RPMI7951 (cell line): ENCODE measurements around the gene BRK1. TPM values are rescaled to one million over a fixed set of nuclear protein-coding genes. Genes with fewer than 3 reads are reported as not detected.

Source experiments
- total RNA-seq: library from RNA; depleted of rRNA; stranded (reverse); fragments of >200 nt; shearing (Covaris generic); gene quantifications from 2 replicates; pipeline ENCODE4 v1.2.3, GENCODE V29; 2014; rRNA removed

BRK1 gene
- total RNA-seq, 1 experiment from 2014 or later = 301 TPM

Other genes with a start within 250 kb of the BRK1 start
- not detected in 2 replicates for gene CIDEC, start 235.4 kb upstream of the BRK1 start, total RNA-seq
- 34.7 and 36.8 TPM in 2 replicates for gene JAGN1, start 225.1 kb upstream of the BRK1 start, total RNA-seq
- not detected in 2 replicates for gene IL17RE, start 212.8 kb upstream of the BRK1 start, total RNA-seq
- gene IL17RC, start 198.6 kb upstream of the BRK1 start, total RNA-seq = 23.2 and 25.8 TPM in 2 replicates
- gene CRELD1, start 181.8 kb upstream of the BRK1 start, total RNA-seq = 32.1 and 38.9 TPM in 2 replicates
- 0.98 and 1.2 TPM in 2 replicates for gene PRRT3, start 163.3 kb upstream of the BRK1 start, total RNA-seq
- gene EMC3, start 128.8 kb upstream of the BRK1 start, total RNA-seq = 56.0 and 59.1 TPM in 2 replicates
- 32.3 and 37.5 TPM in 2 replicates for gene FANCD2, start 89.2 kb upstream of the BRK1 start, total RNA-seq
- gene FANCD2OS, start 7.4 kb upstream of the BRK1 start, total RNA-seq = not detected in 2 replicates
- 26.9 and 33.6 TPM in 2 replicates for gene VHL, start 26.1 kb downstream of the BRK1 start, total RNA-seq
- gene IRAK2, start 49.2 kb downstream of the BRK1 start, total RNA-seq = 10.7 and 11.2 TPM in 2 replicates
- gene TATDN2, start 132.8 kb downstream of the BRK1 start, total RNA-seq = 11.2 and 13.7 TPM in 2 replicates
- not detected in 2 replicates for gene GHRL, start 177.3 kb downstream of the BRK1 start, total RNA-seq
- gene SEC13, start 205.4 kb downstream of the BRK1 start, total RNA-seq = 223 TPM in 2 replicates